ENCODE data around the gene PLCH1. TPM values are rescaled to one million over a fixed set of nuclear protein-coding genes. Genes with fewer than 3 reads are reported as not detected.

The PLCH1 gene
- total and polyA plus RNA-seq, 12 donors = under 0.01 to 0.28 (median 0.10) TPM; not detected in 2

- no peak for TF ChIP-seq POLR2A (IDR thresholded peaks at IDR 0.05)
- no peak for TF ChIP-seq CTCF (IDR thresholded peaks at IDR 0.05)
- 73 to 86% (median 79%) methylated on average over 5 of the region's 5 CpGs for WGBS, 4 donors
- no peaks in the 10 kb centered on the region for H3K4me1 ChIP-seq (replicated peaks in 1 of 2)
- intact Hi-C loops (cut with DNase I) = loop anchor here in 1 of 2 donors (10.0 kb wide), 1 partner anchor 991 kb away; no protein-coding TSS in a partner anchor
- no peak overlapping the region for H3K4me3 ChIP-seq
- no peaks in the 10 kb centered on the region for H3K36me3 ChIP-seq (replicated peaks in 1 of 2)
- H3K27ac ChIP-seq = no peak overlapping the region
- H3K9me3 ChIP-seq (replicated peaks in 1 of 3) = no peaks in the 10 kb centered on the region
- DNase-seq = no peak
- H3K27me3 ChIP-seq = no peaks in the 10 kb centered on the region
These were observed 418.6 kb downstream of the PLCH1 start for GRCh38 chr3:155326244-155326643.

Small RNAs within 50 kb of the gene (small RNA-seq; reads per million reads assigned to genes)
- 0 reads per million in 2 donors for gene AC108729.3
- gene RN7SL715P = 0 reads per million in 2 donors

Other genes with a start within 250 kb of the PLCH1 start
- 10 to 100 TPM in 8 of 9 donors, 1 to 10 TPM in 1; 8.4 to 17.1 (median 13.4) TPM for gene C3orf33, start 61.2 kb upstream of the PLCH1 start, total RNA-seq
- gene C3orf33, start 61.2 kb upstream of the PLCH1 start, polyA plus RNA-seq = 10 to 100 TPM in 1 of 3 donors, 1 to 10 TPM in 2; 3.5 to 16.9 (median 5.2) TPM
- gene SLC33A1, start 109.4 kb upstream of the PLCH1 start, total RNA-seq = 100 to 1,000 TPM in 1 of 9 donors, 10 to 100 TPM in 8; 19.5 to 101 (median 37.8) TPM
- gene SLC33A1, start 109.4 kb upstream of the PLCH1 start, polyA plus RNA-seq = 10 to 100 TPM in 1 of 3 donors, 1 to 10 TPM in 2; 3.6 to 73.3 (median 7.1) TPM
- gene GMPS, start 125.6 kb upstream of the PLCH1 start, total RNA-seq = 10 to 100 TPM; 24.9 to 63.5 (median 43.3) TPM
- 10 to 100 TPM; 11.5 to 59.0 (median 16.9) TPM for gene GMPS, start 125.6 kb upstream of the PLCH1 start, polyA plus RNA-seq

All from adrenal gland (tissue), 12 donors.